ENCODE measurements around the gene PHOSPHO2. TPM values are rescaled to one million over a fixed set of nuclear protein-coding genes. Genes with fewer than 3 reads are reported as not detected.

Gene PHOSPHO2
- total RNA-seq, 2 experiments from 2014 or later: 4.5 to 6.5 TPM

GRCh38 chr2:169715379-169716237, 21.3 kb downstream of the PHOSPHO2 start:
- Histone ChIP-seq H3K27ac (ENCODE audit: low read depth in 1 of 2, low read length in 2 of 2) (no peak overlapping the region), H3K9me3 (ENCODE audit: control insufficient read depth in 1 of 2, insufficient read depth in 1 of 2, low read length in 2 of 2) (peaks cover 0 to 4% of the 10 kb centered on the region in 2 experiments), H3K4me3 (ENCODE audit: low read length) (no peak overlapping the region), H3K27me3 (ENCODE audit: control insufficient read depth in 1 of 2, insufficient read depth in 2 of 2, low read length in 2 of 2) (no peaks in the 10 kb centered on the region), H3K4me1 (ENCODE audit: insufficient read depth, low read length) (no peaks in the 10 kb centered on the region), H3K36me3 (ENCODE audit: insufficient read depth, low read length) (no peaks in the 10 kb centered on the region)
- Mint-ChIP-seq H3K9me3 (no peaks in the 10 kb centered on the region), H3K27ac (no peak overlapping the region), H3K27me3 (no peaks in the 10 kb centered on the region), H3K4me3 (no peak overlapping the region), H3K36me3 (ENCODE audit: low read depth) (no peaks in the 10 kb centered on the region), H3K4me1 (ENCODE audit: low read depth) (no peaks in the 10 kb centered on the region)
- CTCF ChIA-PET: no interaction called here
- POLR2A ChIA-PET: interaction anchor here (0.8 kb wide), 1 partner anchor 882 kb away, joined by 3 read pairs; no protein-coding TSS in a partner anchor
- DNase-seq (no peak), ATAC-seq (ENCODE audit: poor library complexity) (no peak)
- no peak for TF ChIP-seq CTCF (IDR thresholded peaks at IDR 0.05)
- intact Hi-C loops (cut with DNase I, micrococcal nuclease): no loop called here

GRCh38 chr2:169716238-169716886, 22.1 kb downstream of the PHOSPHO2 start:
- H3K27ac ChIP-seq (ENCODE audit: low read depth in 1 of 2, low read length in 2 of 2): no peak overlapping the region
- Mint-ChIP-seq H3K36me3 (ENCODE audit: low read depth) (no peaks in the 10 kb centered on the region), H3K27ac (no peak overlapping the region), H3K4me1 (ENCODE audit: low read depth) (no peaks in the 10 kb centered on the region), H3K9me3 (no peaks in the 10 kb centered on the region), H3K27me3 (no peaks in the 10 kb centered on the region), H3K4me3 (no peak overlapping the region)
- ChIA-PET POLR2A (interaction anchor here (0.8 kb wide), 1 partner anchor 883 kb away, joined by 3 read pairs; no protein-coding TSS in a partner anchor), CTCF (no interaction called here)
- no peak for TF ChIP-seq CTCF (IDR thresholded peaks at IDR 0.05)
- H3K4me3 ChIP-seq (ENCODE audit: low read length): no peak overlapping the region
- peaks cover 0 to 4% of the 10 kb centered on the region in 2 experiments for H3K9me3 ChIP-seq (ENCODE audit: control insufficient read depth in 1 of 2, insufficient read depth in 1 of 2, low read length in 2 of 2)
- H3K36me3 ChIP-seq (ENCODE audit: insufficient read depth, low read length): no peaks in the 10 kb centered on the region
- intact Hi-C loops (cut with DNase I, micrococcal nuclease): no loop called here
- no peaks in the 10 kb centered on the region for H3K4me1 ChIP-seq (ENCODE audit: insufficient read depth, low read length)
- DNase-seq (no peak), ATAC-seq (ENCODE audit: poor library complexity) (no peak)
- no peaks in the 10 kb centered on the region for H3K27me3 ChIP-seq (ENCODE audit: control insufficient read depth in 1 of 2, insufficient read depth in 2 of 2, low read length in 2 of 2)

- Histone ChIP-seq H3K4me3 (ENCODE audit: low read length) (no peak overlapping the region), H3K27me3 (ENCODE audit: control insufficient read depth in 1 of 2, insufficient read depth in 2 of 2, low read length in 2 of 2) (no peaks in the 10 kb centered on the region), H3K36me3 (ENCODE audit: insufficient read depth, low read length) (no peaks in the 10 kb centered on the region), H3K9me3 (ENCODE audit: control insufficient read depth in 1 of 2, insufficient read depth in 1 of 2, low read length in 2 of 2) (no peaks in the 10 kb centered on the region), H3K4me1 (ENCODE audit: insufficient read depth, low read length) (no peaks in the 10 kb centered on the region), H3K27ac (ENCODE audit: low read depth in 1 of 2, low read length in 2 of 2) (no peak overlapping the region)
- H3K4me1 Mint-ChIP-seq (ENCODE audit: low read depth): no peaks in the 10 kb centered on the region
- intact Hi-C loops (cut with DNase I, micrococcal nuclease): no loop called here
- POLR2A ChIA-PET: no interaction called here
- H3K9me3 Mint-ChIP-seq: no peaks in the 10 kb centered on the region
- no peak overlapping the region for H3K4me3 Mint-ChIP-seq
- ATAC-seq (ENCODE audit: poor library complexity): no peak
- H3K27me3 Mint-ChIP-seq: no peaks in the 10 kb centered on the region
- no peak for DNase-seq
- no peak overlapping the region for H3K27ac Mint-ChIP-seq
- CTCF ChIA-PET: no interaction called here
- TF ChIP-seq CTCF (IDR thresholded peaks at IDR 0.05): no peak
- no peaks in the 10 kb centered on the region for H3K36me3 Mint-ChIP-seq (ENCODE audit: low read depth)
These were observed 22.8 kb downstream of the PHOSPHO2 start for GRCh38 chr2:169716938-169717690.

Measured in CD4-positive, alpha-beta T cell (primary cell).